HCT116 (cell line): ENCODE measurements around the gene METRN. TPM values are rescaled to one million over a fixed set of nuclear protein-coding genes. Genes with fewer than 3 reads are reported as not detected.

Source experiments
- ATAC-seq: fragments of 200-7000 bp; cut with Tn5 transposase; 2 replicates; pipeline ENCODE4 v1.9.1; 2020; ENCODE audit warnings: mild to moderate bottlenecking, moderate library complexity
- BruUV-seq: library from RNA; stranded (reverse); fragments of 400-500 nt; replicated peaks from 2 replicates; lab custom pipeline; 2021; lab: Mats Ljungman, UMichigan
- CTCF ChIA-PET: fragments of 300-600 bp; sonication (Branson Sonifier 250); formaldehyde crosslinking; loops from one replicate; lab custom pipeline; 2021; ENCODE audit warnings: antibody characterized with exemption; lab: Charles Lee
- POLR2A ChIA-PET: fragments of 300-600, 350-600 bp; sonication (Branson Sonifier 250); formaldehyde crosslinking; loops from one replicate; lab custom pipeline; 2021; ENCODE audit warnings: antibody characterized with exemption; lab: Charles Lee
- RAD21 ChIA-PET, 2 experiments: fragments of 300-600 bp; sonication (Branson Sonifier 250); formaldehyde crosslinking; loops; one replicate each; lab custom pipeline; 2023; ENCODE audit warnings: low total read pairs in 2 of 2; ENCODE audit not compliant: uncharacterized antibody in 2 of 2, unreplicated experiment in 2 of 2, low non-redundant PET in 1 of 2; lab: Charles Lee
- DNase-seq: peaks from one replicate; pipeline ENCODE4 v3.0.0-alpha.2; 2010; ENCODE audit warnings: low read depth, low spot score
- H2AFZ ChIP-seq: fragments of 200-600 bp; shearing (Covaris generic), sonication (generic); 2 replicates; pipeline ENCODE4 v1.6.1; 2017; ENCODE audit warnings: low read depth, mixed run types, mixed read lengths, antibody characterized with exemption, low read length; ENCODE audit not compliant: poor library complexity, severe bottlenecking
- H3K27ac ChIP-seq: 2 replicates; pipeline ENCODE4 v1.5.1; 2012; ENCODE audit warnings: low read depth, low read length
- H3K27me3 ChIP-seq: fragments of 200-600 bp; sonication (generic); 2 replicates; pipeline ENCODE4 v1.6.1; 2016; ENCODE audit warnings: mixed run types, low read length, mixed read lengths; ENCODE audit not compliant: insufficient read depth
- H3K36me3 ChIP-seq, 2 experiments: fragments of 200-500 bp in 1 of 2; fragments of 200-600 bp in 1 of 2; sonication (Bioruptor generic) in 1 of 2; sonication (generic) in 1 of 2; 2 replicates each; pipeline versions ENCODE4 v1.5.1 to v1.6.1; 2014 to 2016; ENCODE audit warnings: low read length in 2 of 2, inconsistent platforms in 1 of 2, mixed read lengths in 1 of 2, mixed run types in 1 of 2; ENCODE audit not compliant: insufficient read depth in 2 of 2, control insufficient read depth in 1 of 2
- H3K4me1 ChIP-seq, 2 experiments: fragments of 200-600 bp in 1 of 2; sonication (generic) in 1 of 2; 2 replicates each; pipeline versions ENCODE4 v1.5.1 to v1.6.1; 2012 to 2017; ENCODE audit warnings: low read length in 2 of 2, inconsistent platforms in 1 of 2, mild to moderate bottlenecking in 1 of 2, mixed read lengths in 1 of 2, mixed run types in 1 of 2, moderate library complexity in 1 of 2; ENCODE audit not compliant: insufficient read depth in 2 of 2, control insufficient read depth in 1 of 2
- H3K4me2 ChIP-seq: fragments of 200-600 bp; sonication (generic); 2 replicates; pipeline ENCODE4 v1.6.1; 2017; ENCODE audit warnings: mixed run types, low read length, mixed read lengths
- H3K4me3 ChIP-seq, 2 experiments: fragments of 200-600 bp in 1 of 2; sonication (generic) in 1 of 2; replicated peaks in 1 of 2; 2 replicates each; pipeline ENCODE4 v1.5.1; 2011 to 2016; ENCODE audit warnings: low read length in 2 of 2, control low read depth in 1 of 2, low read depth in 1 of 2, mild to moderate bottlenecking in 1 of 2, mixed read lengths in 1 of 2, mixed run types in 1 of 2
- H3K79me2 ChIP-seq: fragments of 200-600 bp; sonication (generic); 2 replicates; pipeline ENCODE4 v1.6.1; 2017; ENCODE audit warnings: mild to moderate bottlenecking, mixed run types, low read length, moderate library complexity, mixed read lengths; ENCODE audit not compliant: insufficient read depth
- H3K9ac ChIP-seq: fragments of 200-600 bp; sonication (generic); 2 replicates; pipeline ENCODE4 v1.6.1; 2016; ENCODE audit warnings: low read length, mixed read lengths
- H3K9me2 ChIP-seq: fragments of 200-600 bp; sonication (generic), shearing (Covaris generic); 2 replicates; pipeline ENCODE4 v1.6.1; 2017; ENCODE audit warnings: mixed run types, mild to moderate bottlenecking, moderate library complexity; ENCODE audit not compliant: insufficient read depth
- H3K9me3 ChIP-seq, 2 experiments: fragments of 200-500 bp in 1 of 2; fragments of 200-600 bp in 1 of 2; sonication (Bioruptor generic) in 1 of 2; sonication (generic) in 1 of 2; 2 replicates each; pipeline ENCODE4 v1.6.1; 2014 to 2017; ENCODE audit warnings: low read length in 2 of 2, mixed read lengths in 2 of 2, inconsistent platforms in 1 of 2, low read depth in 1 of 2, mild to moderate bottlenecking in 1 of 2, mixed run types in 1 of 2, moderate library complexity in 1 of 2; ENCODE audit not compliant: control insufficient read depth in 1 of 2, insufficient read depth in 1 of 2
- H4K20me1 ChIP-seq: fragments of 200-600 bp; sonication (generic), shearing (Covaris generic); 2 replicates; pipeline ENCODE4 v1.6.1; 2017; ENCODE audit warnings: mixed run types, mild to moderate bottlenecking, moderate library complexity; ENCODE audit not compliant: insufficient read depth
- ATF3 ChIP-seq: IDR thresholded peaks from 2 replicates; pipeline ENCODE4 v1.6.1; 2012
- CEBPB ChIP-seq: IDR thresholded peaks from 2 replicates; pipeline ENCODE4 v1.6.1; 2012; ENCODE audit warnings: low read depth
- CTCF ChIP-seq, 3 experiments: fragments of 200-600 bp in 1 of 3; sonication (generic) in 1 of 3; IDR thresholded peaks in 2 of 3; conservative IDR thresholded peaks in 1 of 3; 2 replicates each; pipeline ENCODE4 v1.5.1; 2012 to 2017; ENCODE audit warnings: low read depth in 2 of 3, low read length in 2 of 3, antibody characterized with exemption in 1 of 3, borderline replicate concordance in 1 of 3, control low read depth in 1 of 3, mild to moderate bottlenecking in 1 of 3, mixed read lengths in 1 of 3, mixed run types in 1 of 3, moderate library complexity in 1 of 3; ENCODE audit not compliant: insufficient read depth in 1 of 3
- EGR1 ChIP-seq: IDR thresholded peaks from 2 replicates; pipeline ENCODE4 v1.6.1; 2012; ENCODE audit warnings: low read depth
- EZH2 ChIP-seq: fragments of 200-600 bp; sonication (generic); IDR thresholded peaks from 2 replicates; pipeline ENCODE4 v1.6.1; 2017; ENCODE audit warnings: antibody characterized with exemption, mixed run types
- EZH2phosphoT487 ChIP-seq: fragments of 200-600 bp; IDR thresholded peaks from 2 replicates; pipeline ENCODE4 v1.6.1; 2018; ENCODE audit warnings: antibody characterized with exemption, borderline replicate concordance
- FOSL1 ChIP-seq: IDR thresholded peaks from 2 replicates; pipeline ENCODE4 v1.6.1; 2012; ENCODE audit warnings: low read depth
- JUND ChIP-seq: IDR thresholded peaks from 2 replicates; pipeline ENCODE4 v1.6.1; 2012
- POLR2A ChIP-seq: IDR thresholded peaks from 2 replicates; pipeline ENCODE4 v1.7.0; 2011; ENCODE audit warnings: borderline replicate concordance; ENCODE audit not compliant: insufficient read depth, insufficient read length; ENCODE audit errors: extremely low read depth
- POLR2AphosphoS5 ChIP-seq: IDR thresholded peaks from 2 replicates; pipeline ENCODE4 v1.6.1; 2011; ENCODE audit warnings: mild to moderate bottlenecking, low read depth, low read length, moderate library complexity
- RAD21 ChIP-seq: IDR thresholded peaks from 2 replicates; pipeline ENCODE4 v1.6.1; 2012; ENCODE audit warnings: low read depth, mild to moderate bottlenecking
- SIN3A ChIP-seq: IDR thresholded peaks from 2 replicates; pipeline ENCODE4 v1.6.1; 2012; ENCODE audit warnings: low read depth
- SP1 ChIP-seq: IDR thresholded peaks from 2 replicates; pipeline ENCODE4 v1.6.1; 2012; ENCODE audit warnings: low read depth
- TCF7L2 ChIP-seq: IDR thresholded peaks from 2 replicates; pipeline ENCODE4 v1.7.0; 2011; ENCODE audit warnings: borderline replicate concordance, inconsistent platforms; ENCODE audit not compliant: insufficient read depth, insufficient read length; ENCODE audit errors: extremely low read depth
- YY1 ChIP-seq: IDR thresholded peaks from 2 replicates; pipeline ENCODE4 v1.6.1; 2011; ENCODE audit warnings: low read length, low read depth, moderate library complexity, mild to moderate bottlenecking; ENCODE audit not compliant: insufficient replicate concordance; ENCODE audit errors: extremely low read depth
- ZBTB33 ChIP-seq: IDR thresholded peaks from 2 replicates; pipeline ENCODE4 v1.6.1; 2011; ENCODE audit warnings: mild to moderate bottlenecking, low read length, moderate library complexity; ENCODE audit not compliant: insufficient replicate concordance; ENCODE audit errors: extremely low read depth
- ZFX ChIP-seq: fragments of 450-650 bp; IDR thresholded peaks from 2 replicates; pipeline ENCODE4 v1.6.1; 2017
- ZNF274 ChIP-seq: fragments of 200-500 bp; sonication (Bioruptor generic); IDR thresholded peaks from 2 replicates; pipeline ENCODE4 v1.6.1; 2014; ENCODE audit warnings: mild to moderate bottlenecking, low read depth, low read length, inconsistent platforms
- intact Hi-C: fragments of 100-400 bp; cut with micrococcal nuclease; formaldehyde crosslinking; loops from 2 replicates; pipeline ENCODE4 v1.10.0; 2022
- total RNA-seq: library from RNA; stranded (reverse); gene quantifications from one replicate; pipeline ENCODE4 v1.2.1, GENCODE V29; 2021; ENCODE audit not compliant: unreplicated experiment

The METRN gene
- total RNA-seq, 1 experiment from 2014 or later, result 193 TPM

GRCh38 chr16:740764-741505 is 26.0 kb downstream of the METRN start, which contains the start of gene CIAO3:
TSS of gene CIAO3 (minus strand) at chr16:740997. CDS start at chr16:740985, 12 bp downstream.
- Histone ChIP-seq H3K9me2 (no peaks in the 10 kb centered on the region), H3K9me3 (no peaks in the 10 kb centered on the region), H4K20me1 (no peaks in the 10 kb centered on the region), H2AFZ (no peak within 1 kb of the TSS), H3K27me3 (no peaks in the 10 kb centered on the region), H3K4me2 (peak within 1 kb of the TSS; percentile 95), H3K27ac (peak within 1 kb of the TSS; percentile 62), H3K4me1 (peaks cover 8 to 26% of the 10 kb centered on the region in 2 experiments), H3K4me3 (peak within 1 kb of the TSS; percentile 84 to 90), H3K36me3 (peaks cover 3 to 9% of the 10 kb centered on the region in 2 experiments; a peak in 3 of 4 replicates), H3K9ac (peak within 1 kb of the TSS; percentile 90), H3K79me2 (peaks cover 12% of the 10 kb centered on the region; the same call in 1 of the 2 replicates)
- ChIA-PET POLR2A (interaction anchor here (1.0 to 1.4 kb wide), 4 partner anchors 9 to 21 kb away, joined by 3 to 5 read pairs (median 4); partner anchors contain the start of gene ANTKMT), RAD21 (interaction anchor here in 1 of 2 experiments (1.4 kb wide), 1 partner anchor 20 kb away, joined by 5 read pairs; the partner anchor contains the start of gene MSLN), CTCF (interaction anchor here (0.7 to 2.2 kb wide), 6 partner anchors 10 to 48 kb away, joined by 3 to 9 read pairs (median 4); partner anchors contain the start of genes CHTF18 and RPUSD1)
- TSS peak; percentile 83 for BruUV-seq
- peak; percentile 76 for DNase-seq
- intact Hi-C loops, result no loop called here
- ATAC-seq, result peak; percentile 80
- no peak for TF ChIP-seq CEBPB
- TF ChIP-seq ZFX, result peak; percentile 77; the same call in 1 of the 2 replicates
- TF ChIP-seq ZNF274, result no peak
- TF ChIP-seq SP1, result peak; percentile 80; the same call in 1 of the 2 replicates
- TF ChIP-seq TCF7L2, result no peak
- peak; percentile 91 for TF ChIP-seq SIN3A
- TF ChIP-seq EZH2phosphoT487, result no peak
- peak; percentile 63 to 81 (median 75) for TF ChIP-seq CTCF (IDR thresholded peaks at IDR 0.05 in 2 of 3, conservative IDR thresholded peaks at IDR 0.05 in 1 of 3; ENCODE audit: borderline replicate concordance in 1 of 3, insufficient read depth in 1 of 3, low read depth in 2 of 3, low read length in 2 of 3)
- peak; percentile 67; the same call in 1 of the 2 replicates for TF ChIP-seq EGR1
- TF ChIP-seq JUND, result no peak
- peak; percentile 96 for TF ChIP-seq YY1
- peak; percentile 84 for TF ChIP-seq POLR2AphosphoS5
- no peak for TF ChIP-seq FOSL1
- TF ChIP-seq ATF3, result no peak
- TF ChIP-seq ZBTB33, result peak; percentile 25
- TF ChIP-seq RAD21, result peak; percentile 36; the same call in 1 of the 2 replicates
- TF ChIP-seq POLR2A, result peak; percentile 69
- no peak for TF ChIP-seq EZH2
